K562 (cell line): Measurements from ENCODE around the gene NHS. TPM values are rescaled to one million over a fixed set of nuclear protein-coding genes. Genes with fewer than 3 reads are reported as not detected.

Experiments used
- ATAC-seq: fragments of 200-7000 bp; cut with Tn5 transposase; 3 replicates; pipeline ENCODE4 v1.9.1; 2020; ENCODE audit warnings: moderate library complexity
- BruUV-seq: library from RNA; stranded (reverse); fragments of 400-500 nt; replicated peaks from 2 replicates; lab custom pipeline; 2021; lab: Mats Ljungman, UMichigan
- CTCF ChIA-PET: fragments of 300-600 bp; formaldehyde crosslinking; extraction: SDS; loops from one replicate; lab custom pipeline; 2021; ENCODE audit warnings: low intra/inter-chr PET ratio; lab: Yijun Ruan, JAX
- POLR2A ChIA-PET: fragments of 300-600, 350-650 bp; sonication (Branson Sonifier 250); formaldehyde crosslinking; extraction: SDS; loops from one replicate; lab custom pipeline; 2021; ENCODE audit warnings: antibody characterized with exemption, inconsistent platforms; lab: Yijun Ruan, JAX
- DNase-seq, 4 experiments: peaks; one replicate each; pipeline versions ENCODE4 v3.0.0 to v3.0.0-alpha.2; 2011 to 2018; ENCODE audit warnings: low spot score in 3 of 4, mixed read lengths in 3 of 4; ENCODE audit errors: extremely low read depth in 1 of 4
- FAIRE-seq: peaks from 2 replicates; lab custom pipeline; 2011; peaks lifted over from hg19 to GRCh38; lab: Jason Lieb, UNC
- H2AFZ ChIP-seq: 2 replicates; pipeline ENCODE4 v1.6.0; 2011; ENCODE audit warnings: low read depth, low read length, control low read depth, inconsistent platforms
- H3K27ac ChIP-seq: fragments of 200-600 bp; 3 replicates; pipeline ENCODE4 v1.8.0; 2011; ENCODE audit warnings: low read depth, mild to moderate bottlenecking, control low read depth, inconsistent platforms, low read length, moderate library complexity, mixed read lengths; ENCODE audit errors: extremely low read depth
- H3K27me3 ChIP-seq, 2 experiments: fragments of 300-600 bp in 1 of 2; 2 replicates in 1 of 2; 3 replicates in 1 of 2; pipeline versions ENCODE4 v1.6.0 to v1.8.0; 2011; ENCODE audit warnings: inconsistent platforms in 2 of 2, low read length in 2 of 2, mild to moderate bottlenecking in 1 of 2, mixed read lengths in 1 of 2, moderate library complexity in 1 of 2; ENCODE audit not compliant: control insufficient read depth in 2 of 2, insufficient read depth in 2 of 2
- H3K36me3 ChIP-seq: fragments of 300-600 bp; 3 replicates; pipeline ENCODE4 v1.8.0; 2011; ENCODE audit warnings: mild to moderate bottlenecking, low read length, inconsistent platforms; ENCODE audit not compliant: control insufficient read depth, insufficient read depth
- H3K4me1 ChIP-seq, 2 experiments: fragments of 200-600 bp in 1 of 2; replicated peaks in 1 of 2; 2 replicates in 1 of 2; 3 replicates in 1 of 2; pipeline versions ENCODE4 v1.5.1 to v1.8.0; 2011; ENCODE audit warnings: inconsistent platforms in 2 of 2, low read length in 2 of 2, mild to moderate bottlenecking in 1 of 2, mixed read lengths in 1 of 2, moderate library complexity in 1 of 2; ENCODE audit not compliant: control insufficient read depth in 2 of 2, insufficient read depth in 2 of 2
- H3K4me2 ChIP-seq: 2 replicates; pipeline ENCODE4 v1.6.1; 2011; ENCODE audit warnings: low read length, control low read depth, inconsistent platforms, mixed read lengths; ENCODE audit not compliant: insufficient read depth
- H3K4me3 ChIP-seq: fragments of 200-600 bp; sonication (generic), shearing (Covaris generic); 2 replicates; pipeline ENCODE4 v1.5.1; 2016; ENCODE audit warnings: control low read depth, inconsistent platforms
- H3K79me2 ChIP-seq: fragments of 200-600 bp; 3 replicates; pipeline ENCODE4 v1.8.0; 2011; ENCODE audit warnings: low read length, inconsistent platforms; ENCODE audit not compliant: control insufficient read depth, insufficient read depth
- H3K9ac ChIP-seq, 2 experiments: 2 replicates each; pipeline versions ENCODE4 v1.6.0 to v1.6.1; 2011; ENCODE audit warnings: low read depth in 2 of 2, low read length in 2 of 2, control low read depth in 1 of 2, inconsistent platforms in 1 of 2, mild to moderate bottlenecking in 1 of 2, mixed read lengths in 1 of 2; ENCODE audit not compliant: insufficient read depth in 1 of 2
- H3K9me1 ChIP-seq: one replicate; pipeline ENCODE4 v1.6.0; 2011; ENCODE audit warnings: inconsistent platforms, mild to moderate bottlenecking, low read length, moderate library complexity; ENCODE audit not compliant: control insufficient read depth, insufficient read depth
- H3K9me3 ChIP-seq: replicated peaks from 2 replicates; pipeline ENCODE4 v1.5.1; 2011; ENCODE audit warnings: low read depth, low read length, inconsistent platforms; ENCODE audit not compliant: control insufficient read depth, insufficient read depth
- H4K20me1 ChIP-seq: replicated peaks from 2 replicates; pipeline ENCODE4 v1.6.1; 2011; ENCODE audit warnings: low read length, inconsistent platforms, mixed read lengths; ENCODE audit not compliant: control insufficient read depth, insufficient read depth
- POLR3A ChIP-seq: IDR thresholded peaks from 2 replicates; pipeline ENCODE4 v1.6.1; 2011; ENCODE audit warnings: borderline replicate concordance, mild to moderate bottlenecking, moderate library complexity; ENCODE audit not compliant: insufficient read length, insufficient read depth; ENCODE audit errors: extremely low read depth
- TEAD1 ChIP-seq, 2 experiments: fragments of 450-650 bp in 1 of 2; sonication (generic) in 1 of 2; formaldehyde crosslinking; IDR thresholded peaks; 2 replicates each; pipeline versions ENCODE4 v1.4.0 to v1.8.0; 2020 to 2022; ENCODE audit warnings: mild to moderate bottlenecking in 2 of 2, missing genetic modification reagents in 1 of 2
- WGBS: fragments of 100-300 bp; shearing (Covaris generic); methylation state at CpG from one replicate; pipeline ENCODE4 v1.1.6; 2016; ENCODE audit warnings: low coverage, mixed read lengths; ENCODE audit not compliant: insufficient coverage; ENCODE audit errors: missing lambda C conversion rate; 5-methylcytosine and 5-hydroxymethylcytosine counted together
- in situ Hi-C: fragments of 300-500 bp; cut with MboI; formaldehyde crosslinking; loops from 4 replicates; pipeline ENCODE4 v1.15.0; 2018; ENCODE audit warnings: inconsistent platforms, mixed read lengths
- intact Hi-C: fragments of 100-400 bp; cut with micrococcal nuclease; formaldehyde crosslinking; loops from 2 replicates; pipeline ENCODE4 v1.14.2; 2022
- polyA plus RNA-seq, 8 experiments: library from polyadenylated mRNA; depleted of rRNA in 4 of 8; stranded (reverse) in 5 of 8; unstranded in 3 of 8; fragments of >200 nt; fragmentation: Nextera tagmentation in 2 of 8; fragmentation: Illumina TruSeq in 1 of 8; extraction: Ambion mirVana in 2 of 8; extraction: Trizol in 1 of 8; gene quantifications; 2 replicates each; pipeline versions ENCODE4 v1.2.1 to v1.2.3, GENCODE V29; 2011 to 2014; ENCODE audit warnings: inconsistent platforms in 1 of 8, missing spikeins in 1 of 8
- total RNA-seq, 7 experiments: library from RNA; depleted of rRNA in 6 of 7; stranded (reverse); fragments of >200 nt in 6 of 7; fragmentation: Illumina TruSeq in 2 of 7; extraction: Trizol in 2 of 7; gene quantifications; 2 replicates each; pipeline versions ENCODE4 v1.2.1 to v1.2.3, GENCODE V29; 2011 to 2021; ENCODE audit warnings: low replicate concordance in 1 of 7
- TF ChIP-seq, protein P1 (sequence below), 3 experiments: fragments of 200-800 bp in 1 of 3; fragments of 250-450 bp in 1 of 3; fragments of 450-650 bp in 1 of 3; sonication (Bioruptor Pico) in 1 of 3; sonication (Bioruptor generic) in 1 of 3; formaldehyde crosslinking in 1 of 3; IDR thresholded peaks; 2 replicates each; pipeline versions ENCODE4 v1.6.1 to v1.8.0; 2016 to 2022; ENCODE audit warnings: mild to moderate bottlenecking in 2 of 3, missing genetic modification characterization in 2 of 3, missing compliant biosample characterization in 1 of 3, moderate library complexity in 1 of 3
- TF ChIP-seq, protein P2 (sequence below): fragments of 450-650 bp; IDR thresholded peaks from 2 replicates; pipeline ENCODE4 v1.6.1; 2016; ENCODE audit warnings: mild to moderate bottlenecking, moderate library complexity
- TF ChIP-seq, protein P3 (sequence below), 2 experiments: fragments of 450-650 bp; IDR thresholded peaks; 2 replicates each; pipeline ENCODE4 v1.6.1; 2016

Gene NHS
- total and polyA plus RNA-seq, 9 of the 15 experiments (the other 6 are each of a cell fraction or from before 2014, with no cell fraction given) = 0.02 TPM; not detected in 8

DNA sequence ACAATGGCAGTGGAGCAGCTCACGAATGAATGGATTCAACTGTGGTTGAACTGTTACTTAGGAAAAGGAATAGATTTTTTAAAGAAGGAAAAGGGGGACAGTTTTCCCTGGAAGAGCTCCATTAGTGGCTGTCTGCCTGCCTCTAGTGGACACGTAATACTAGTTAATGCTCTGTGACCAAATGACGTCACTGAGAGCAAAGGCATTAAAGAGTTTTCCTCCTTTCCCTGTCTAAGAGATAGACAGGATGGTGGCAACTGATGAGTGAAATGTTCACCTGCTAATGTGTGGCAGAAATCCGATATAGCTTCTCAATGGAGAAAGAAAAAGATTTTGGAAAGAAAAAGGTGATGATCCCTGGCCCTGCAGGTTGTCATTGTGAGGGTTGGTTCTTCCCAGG is 310.0 kb downstream of the NHS start:
- no TSS peak for BruUV-seq
- H3K4me2 ChIP-seq = no peak overlapping the region
- no peaks in the 10 kb centered on the region for H3K9me3 ChIP-seq
- no peak overlapping the region for H3K4me3 ChIP-seq
- H3K9me1 ChIP-seq = no peaks in the 10 kb centered on the region
- H3K79me2 ChIP-seq = no peaks in the 10 kb centered on the region
- ChIA-PET POLR2A (no interaction called here), CTCF (no interaction called here)
- no peaks in the 10 kb centered on the region for H3K36me3 ChIP-seq
- intact Hi-C loops (no loop called here), in situ Hi-C loops (no loop called here)
- H3K27ac ChIP-seq = no peak overlapping the region
- DNase-seq = no peak
- no peak for ATAC-seq
- no peak overlapping the region for H2AFZ ChIP-seq
- no peaks in the 10 kb centered on the region for H4K20me1 ChIP-seq
- H3K9ac ChIP-seq = no peak overlapping the region
- 4% methylated on average over 4 of the region's 4 CpGs for WGBS
- FAIRE-seq = no peak
- no peaks in the 10 kb centered on the region for H3K4me1 ChIP-seq
- no peaks in the 10 kb centered on the region for H3K27me3 ChIP-seq
- TF ChIP-seq POLR3A (no peak), TEAD1 (CRISPR knock-in tag; IDR thresholded peaks at IDR 0.05) (no peak)
- TF ChIP-seq, protein P1, sequence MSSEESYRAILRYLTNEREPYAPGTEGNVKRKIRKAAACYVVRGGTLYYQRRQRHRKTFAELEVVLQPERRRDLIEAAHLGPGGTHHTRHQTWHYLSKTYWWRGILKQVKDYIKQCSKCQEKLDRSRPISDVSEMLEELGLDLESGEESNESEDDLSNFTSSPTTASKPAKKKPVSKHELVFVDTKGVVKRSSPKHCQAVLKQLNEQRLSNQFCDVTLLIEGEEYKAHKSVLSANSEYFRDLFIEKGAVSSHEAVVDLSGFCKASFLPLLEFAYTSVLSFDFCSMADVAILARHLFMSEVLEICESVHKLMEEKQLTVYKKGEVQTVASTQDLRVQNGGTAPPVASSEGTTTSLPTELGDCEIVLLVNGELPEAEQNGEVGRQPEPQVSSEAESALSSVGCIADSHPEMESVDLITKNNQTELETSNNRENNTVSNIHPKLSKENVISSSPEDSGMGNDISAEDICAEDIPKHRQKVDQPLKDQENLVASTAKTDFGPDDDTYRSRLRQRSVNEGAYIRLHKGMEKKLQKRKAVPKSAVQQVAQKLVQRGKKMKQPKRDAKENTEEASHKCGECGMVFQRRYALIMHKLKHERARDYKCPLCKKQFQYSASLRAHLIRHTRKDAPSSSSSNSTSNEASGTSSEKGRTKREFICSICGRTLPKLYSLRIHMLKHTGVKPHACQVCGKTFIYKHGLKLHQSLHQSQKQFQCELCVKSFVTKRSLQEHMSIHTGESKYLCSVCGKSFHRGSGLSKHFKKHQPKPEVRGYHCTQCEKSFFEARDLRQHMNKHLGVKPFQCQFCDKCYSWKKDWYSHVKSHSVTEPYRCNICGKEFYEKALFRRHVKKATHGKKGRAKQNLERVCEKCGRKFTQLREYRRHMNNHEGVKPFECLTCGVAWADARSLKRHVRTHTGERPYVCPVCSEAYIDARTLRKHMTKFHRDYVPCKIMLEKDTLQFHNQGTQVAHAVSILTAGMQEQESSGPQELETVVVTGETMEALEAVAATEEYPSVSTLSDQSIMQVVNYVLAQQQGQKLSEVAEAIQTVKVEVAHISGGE (CRISPR knock-in tag; IDR thresholded peaks at IDR 0.05) = no peak
- TF ChIP-seq, protein P2, sequence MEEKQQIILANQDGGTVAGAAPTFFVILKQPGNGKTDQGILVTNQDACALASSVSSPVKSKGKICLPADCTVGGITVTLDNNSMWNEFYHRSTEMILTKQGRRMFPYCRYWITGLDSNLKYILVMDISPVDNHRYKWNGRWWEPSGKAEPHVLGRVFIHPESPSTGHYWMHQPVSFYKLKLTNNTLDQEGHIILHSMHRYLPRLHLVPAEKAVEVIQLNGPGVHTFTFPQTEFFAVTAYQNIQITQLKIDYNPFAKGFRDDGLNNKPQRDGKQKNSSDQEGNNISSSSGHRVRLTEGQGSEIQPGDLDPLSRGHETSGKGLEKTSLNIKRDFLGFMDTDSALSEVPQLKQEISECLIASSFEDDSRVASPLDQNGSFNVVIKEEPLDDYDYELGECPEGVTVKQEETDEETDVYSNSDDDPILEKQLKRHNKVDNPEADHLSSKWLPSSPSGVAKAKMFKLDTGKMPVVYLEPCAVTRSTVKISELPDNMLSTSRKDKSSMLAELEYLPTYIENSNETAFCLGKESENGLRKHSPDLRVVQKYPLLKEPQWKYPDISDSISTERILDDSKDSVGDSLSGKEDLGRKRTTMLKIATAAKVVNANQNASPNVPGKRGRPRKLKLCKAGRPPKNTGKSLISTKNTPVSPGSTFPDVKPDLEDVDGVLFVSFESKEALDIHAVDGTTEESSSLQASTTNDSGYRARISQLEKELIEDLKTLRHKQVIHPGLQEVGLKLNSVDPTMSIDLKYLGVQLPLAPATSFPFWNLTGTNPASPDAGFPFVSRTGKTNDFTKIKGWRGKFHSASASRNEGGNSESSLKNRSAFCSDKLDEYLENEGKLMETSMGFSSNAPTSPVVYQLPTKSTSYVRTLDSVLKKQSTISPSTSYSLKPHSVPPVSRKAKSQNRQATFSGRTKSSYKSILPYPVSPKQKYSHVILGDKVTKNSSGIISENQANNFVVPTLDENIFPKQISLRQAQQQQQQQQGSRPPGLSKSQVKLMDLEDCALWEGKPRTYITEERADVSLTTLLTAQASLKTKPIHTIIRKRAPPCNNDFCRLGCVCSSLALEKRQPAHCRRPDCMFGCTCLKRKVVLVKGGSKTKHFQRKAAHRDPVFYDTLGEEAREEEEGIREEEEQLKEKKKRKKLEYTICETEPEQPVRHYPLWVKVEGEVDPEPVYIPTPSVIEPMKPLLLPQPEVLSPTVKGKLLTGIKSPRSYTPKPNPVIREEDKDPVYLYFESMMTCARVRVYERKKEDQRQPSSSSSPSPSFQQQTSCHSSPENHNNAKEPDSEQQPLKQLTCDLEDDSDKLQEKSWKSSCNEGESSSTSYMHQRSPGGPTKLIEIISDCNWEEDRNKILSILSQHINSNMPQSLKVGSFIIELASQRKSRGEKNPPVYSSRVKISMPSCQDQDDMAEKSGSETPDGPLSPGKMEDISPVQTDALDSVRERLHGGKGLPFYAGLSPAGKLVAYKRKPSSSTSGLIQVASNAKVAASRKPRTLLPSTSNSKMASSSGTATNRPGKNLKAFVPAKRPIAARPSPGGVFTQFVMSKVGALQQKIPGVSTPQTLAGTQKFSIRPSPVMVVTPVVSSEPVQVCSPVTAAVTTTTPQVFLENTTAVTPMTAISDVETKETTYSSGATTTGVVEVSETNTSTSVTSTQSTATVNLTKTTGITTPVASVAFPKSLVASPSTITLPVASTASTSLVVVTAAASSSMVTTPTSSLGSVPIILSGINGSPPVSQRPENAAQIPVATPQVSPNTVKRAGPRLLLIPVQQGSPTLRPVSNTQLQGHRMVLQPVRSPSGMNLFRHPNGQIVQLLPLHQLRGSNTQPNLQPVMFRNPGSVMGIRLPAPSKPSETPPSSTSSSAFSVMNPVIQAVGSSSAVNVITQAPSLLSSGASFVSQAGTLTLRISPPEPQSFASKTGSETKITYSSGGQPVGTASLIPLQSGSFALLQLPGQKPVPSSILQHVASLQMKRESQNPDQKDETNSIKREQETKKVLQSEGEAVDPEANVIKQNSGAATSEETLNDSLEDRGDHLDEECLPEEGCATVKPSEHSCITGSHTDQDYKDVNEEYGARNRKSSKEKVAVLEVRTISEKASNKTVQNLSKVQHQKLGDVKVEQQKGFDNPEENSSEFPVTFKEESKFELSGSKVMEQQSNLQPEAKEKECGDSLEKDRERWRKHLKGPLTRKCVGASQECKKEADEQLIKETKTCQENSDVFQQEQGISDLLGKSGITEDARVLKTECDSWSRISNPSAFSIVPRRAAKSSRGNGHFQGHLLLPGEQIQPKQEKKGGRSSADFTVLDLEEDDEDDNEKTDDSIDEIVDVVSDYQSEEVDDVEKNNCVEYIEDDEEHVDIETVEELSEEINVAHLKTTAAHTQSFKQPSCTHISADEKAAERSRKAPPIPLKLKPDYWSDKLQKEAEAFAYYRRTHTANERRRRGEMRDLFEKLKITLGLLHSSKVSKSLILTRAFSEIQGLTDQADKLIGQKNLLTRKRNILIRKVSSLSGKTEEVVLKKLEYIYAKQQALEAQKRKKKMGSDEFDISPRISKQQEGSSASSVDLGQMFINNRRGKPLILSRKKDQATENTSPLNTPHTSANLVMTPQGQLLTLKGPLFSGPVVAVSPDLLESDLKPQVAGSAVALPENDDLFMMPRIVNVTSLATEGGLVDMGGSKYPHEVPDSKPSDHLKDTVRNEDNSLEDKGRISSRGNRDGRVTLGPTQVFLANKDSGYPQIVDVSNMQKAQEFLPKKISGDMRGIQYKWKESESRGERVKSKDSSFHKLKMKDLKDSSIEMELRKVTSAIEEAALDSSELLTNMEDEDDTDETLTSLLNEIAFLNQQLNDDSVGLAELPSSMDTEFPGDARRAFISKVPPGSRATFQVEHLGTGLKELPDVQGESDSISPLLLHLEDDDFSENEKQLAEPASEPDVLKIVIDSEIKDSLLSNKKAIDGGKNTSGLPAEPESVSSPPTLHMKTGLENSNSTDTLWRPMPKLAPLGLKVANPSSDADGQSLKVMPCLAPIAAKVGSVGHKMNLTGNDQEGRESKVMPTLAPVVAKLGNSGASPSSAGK = no peak
- TF ChIP-seq, protein P3, sequence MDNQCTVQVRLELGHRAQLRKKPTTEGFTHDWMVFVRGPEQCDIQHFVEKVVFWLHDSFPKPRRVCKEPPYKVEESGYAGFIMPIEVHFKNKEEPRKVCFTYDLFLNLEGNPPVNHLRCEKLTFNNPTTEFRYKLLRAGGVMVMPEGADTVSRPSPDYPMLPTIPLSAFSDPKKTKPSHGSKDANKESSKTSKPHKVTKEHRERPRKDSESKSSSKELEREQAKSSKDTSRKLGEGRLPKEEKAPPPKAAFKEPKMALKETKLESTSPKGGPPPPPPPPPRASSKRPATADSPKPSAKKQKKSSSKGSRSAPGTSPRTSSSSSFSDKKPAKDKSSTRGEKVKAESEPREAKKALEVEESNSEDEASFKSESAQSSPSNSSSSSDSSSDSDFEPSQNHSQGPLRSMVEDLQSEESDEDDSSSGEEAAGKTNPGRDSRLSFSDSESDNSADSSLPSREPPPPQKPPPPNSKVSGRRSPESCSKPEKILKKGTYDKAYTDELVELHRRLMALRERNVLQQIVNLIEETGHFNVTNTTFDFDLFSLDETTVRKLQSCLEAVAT (IDR thresholded peaks at IDR 0.05) = no peak
